Colonic mucosa (tissue), 4 donors: ENCODE measurements around the gene KMT2E. TPM values are rescaled to one million over a fixed set of nuclear protein-coding genes. Genes with fewer than 3 reads are reported as not detected.

Experiments used
- DNase-seq: peaks from one replicate; pipeline ENCODE4 v3.0.0-alpha.2; 2020
- H3K27ac ChIP-seq: fragments of 200-600 bp; one replicate; pipeline ENCODE4 v1.8.0; 2021
- H3K27me3 ChIP-seq: fragments of 200-600 bp; one replicate; pipeline ENCODE4 v1.8.0; 2021
- H3K36me3 ChIP-seq: fragments of 200-600 bp; one replicate; pipeline ENCODE4 v1.8.0; 2021
- H3K4me1 ChIP-seq: fragments of 200-600 bp; one replicate; pipeline ENCODE4 v1.8.0; 2021; ENCODE audit warnings: mild to moderate bottlenecking
- H3K4me3 ChIP-seq: fragments of 200-600 bp; one replicate; pipeline ENCODE4 v1.8.0; 2021
- H3K9ac ChIP-seq, 2 donors: one replicate each; pipeline ENCODE4 v1.7.0; 2013; ENCODE audit warnings: control low read depth in 2 of 2, low read depth in 2 of 2, low read length in 2 of 2
- H3K9me3 ChIP-seq: fragments of 200-600 bp; one replicate; pipeline ENCODE4 v1.8.0; 2021
- intact Hi-C: fragments of 100-400 bp; cut with DNase I; formaldehyde crosslinking; loops from one replicate; pipeline ENCODE4 v1.14.1; 2022
- total RNA-seq, 2 donors: library from RNA; stranded (reverse); fragmentation: NEBNext Ultra II Directional in 1 of 2; extraction: Animal tissue kit (Norgen Biotek cat#: 25700) in 1 of 2; gene quantifications; one replicate each; pipeline ENCODE4 v1.2.1, GENCODE V29; 2021
- TF ChIP-seq, protein P1 (sequence below): fragments of 200-600 bp; IDR thresholded peaks from one replicate; pipeline ENCODE4 v1.8.0; 2022; ENCODE audit warnings: antibody characterized with exemption, mild to moderate bottlenecking
- donor health status: healthy.
- donor health status: DM: no; HTN: no; CAD: no.
- donor health status: DM: no; HTN: no; CAD: no.

The KMT2E gene, protein sequence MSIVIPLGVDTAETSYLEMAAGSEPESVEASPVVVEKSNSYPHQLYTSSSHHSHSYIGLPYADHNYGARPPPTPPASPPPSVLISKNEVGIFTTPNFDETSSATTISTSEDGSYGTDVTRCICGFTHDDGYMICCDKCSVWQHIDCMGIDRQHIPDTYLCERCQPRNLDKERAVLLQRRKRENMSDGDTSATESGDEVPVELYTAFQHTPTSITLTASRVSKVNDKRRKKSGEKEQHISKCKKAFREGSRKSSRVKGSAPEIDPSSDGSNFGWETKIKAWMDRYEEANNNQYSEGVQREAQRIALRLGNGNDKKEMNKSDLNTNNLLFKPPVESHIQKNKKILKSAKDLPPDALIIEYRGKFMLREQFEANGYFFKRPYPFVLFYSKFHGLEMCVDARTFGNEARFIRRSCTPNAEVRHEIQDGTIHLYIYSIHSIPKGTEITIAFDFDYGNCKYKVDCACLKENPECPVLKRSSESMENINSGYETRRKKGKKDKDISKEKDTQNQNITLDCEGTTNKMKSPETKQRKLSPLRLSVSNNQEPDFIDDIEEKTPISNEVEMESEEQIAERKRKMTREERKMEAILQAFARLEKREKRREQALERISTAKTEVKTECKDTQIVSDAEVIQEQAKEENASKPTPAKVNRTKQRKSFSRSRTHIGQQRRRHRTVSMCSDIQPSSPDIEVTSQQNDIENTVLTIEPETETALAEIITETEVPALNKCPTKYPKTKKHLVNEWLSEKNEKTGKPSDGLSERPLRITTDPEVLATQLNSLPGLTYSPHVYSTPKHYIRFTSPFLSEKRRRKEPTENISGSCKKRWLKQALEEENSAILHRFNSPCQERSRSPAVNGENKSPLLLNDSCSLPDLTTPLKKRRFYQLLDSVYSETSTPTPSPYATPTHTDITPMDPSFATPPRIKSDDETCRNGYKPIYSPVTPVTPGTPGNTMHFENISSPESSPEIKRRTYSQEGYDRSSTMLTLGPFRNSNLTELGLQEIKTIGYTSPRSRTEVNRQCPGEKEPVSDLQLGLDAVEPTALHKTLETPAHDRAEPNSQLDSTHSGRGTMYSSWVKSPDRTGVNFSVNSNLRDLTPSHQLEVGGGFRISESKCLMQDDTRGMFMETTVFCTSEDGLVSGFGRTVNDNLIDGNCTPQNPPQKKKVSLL (N-terminal part only)
- total RNA-seq = 100 to 1,000 TPM in 1 of 2 donors, 10 to 100 TPM in 1; 78.6 to 116 TPM

GRCh38 chr7:105013816-105014692 lies at the start of gene KMT2E:
Gene KMT2E, plus strand, starts transcription at chr7:105014205. Its CDS starts 26,748 bp downstream, at chr7:105040953.
- peak within 1 kb of the TSS; percentile 99 for H3K27ac ChIP-seq
- H3K27me3 ChIP-seq = no peaks in the 10 kb centered on the region
- H3K9ac ChIP-seq = peak within 1 kb of the TSS; percentile 87 to 100
- TF ChIP-seq, protein P1, sequence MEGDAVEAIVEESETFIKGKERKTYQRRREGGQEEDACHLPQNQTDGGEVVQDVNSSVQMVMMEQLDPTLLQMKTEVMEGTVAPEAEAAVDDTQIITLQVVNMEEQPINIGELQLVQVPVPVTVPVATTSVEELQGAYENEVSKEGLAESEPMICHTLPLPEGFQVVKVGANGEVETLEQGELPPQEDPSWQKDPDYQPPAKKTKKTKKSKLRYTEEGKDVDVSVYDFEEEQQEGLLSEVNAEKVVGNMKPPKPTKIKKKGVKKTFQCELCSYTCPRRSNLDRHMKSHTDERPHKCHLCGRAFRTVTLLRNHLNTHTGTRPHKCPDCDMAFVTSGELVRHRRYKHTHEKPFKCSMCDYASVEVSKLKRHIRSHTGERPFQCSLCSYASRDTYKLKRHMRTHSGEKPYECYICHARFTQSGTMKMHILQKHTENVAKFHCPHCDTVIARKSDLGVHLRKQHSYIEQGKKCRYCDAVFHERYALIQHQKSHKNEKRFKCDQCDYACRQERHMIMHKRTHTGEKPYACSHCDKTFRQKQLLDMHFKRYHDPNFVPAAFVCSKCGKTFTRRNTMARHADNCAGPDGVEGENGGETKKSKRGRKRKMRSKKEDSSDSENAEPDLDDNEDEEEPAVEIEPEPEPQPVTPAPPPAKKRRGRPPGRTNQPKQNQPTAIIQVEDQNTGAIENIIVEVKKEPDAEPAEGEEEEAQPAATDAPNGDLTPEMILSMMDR = no peak
- DNase-seq = peak; percentile 91
- peaks cover 11% of the 10 kb centered on the region for H3K4me1 ChIP-seq
- H3K36me3 ChIP-seq = no peaks in the 10 kb centered on the region
- no peaks in the 10 kb centered on the region for H3K9me3 ChIP-seq
- peak within 1 kb of the TSS; percentile 62 for H3K4me3 ChIP-seq
- intact Hi-C loops = loop anchor here (2.0 to 10.0 kb wide), 2 partner anchors 31 to 69 kb away; no protein-coding TSS in a partner anchor

- no peak overlapping the region for H3K27ac ChIP-seq
- intact Hi-C loops = no loop called here
- peaks cover 3% of the 10 kb centered on the region for H3K4me1 ChIP-seq
These were observed 49.3 kb upstream of the KMT2E start for GRCh38 chr7:104964626-104965236.

GRCh38 chr7:104966022-104966421 lies 48.0 kb upstream of the KMT2E start:
- Histone ChIP-seq H3K4me1 (peaks cover 3% of the 10 kb centered on the region), H3K4me3 (no peak overlapping the region), H3K9ac (no peak overlapping the region), H3K9me3 (no peaks in the 10 kb centered on the region), H3K27ac (no peak overlapping the region), H3K27me3 (no peaks in the 10 kb centered on the region), H3K36me3 (no peaks in the 10 kb centered on the region)
- intact Hi-C loops = no loop called here
- DNase-seq = no peak
- TF ChIP-seq, protein P1 = no peak

More at GRCh38 chr7:104964626-104965236, 49.3 kb upstream of the KMT2E start:
- no peak overlapping the region for H3K4me3 ChIP-seq
- TF ChIP-seq, protein P1 = no peak
- no peak for DNase-seq
- H3K9me3 ChIP-seq = no peaks in the 10 kb centered on the region
- no peaks in the 10 kb centered on the region for H3K36me3 ChIP-seq
- H3K9ac ChIP-seq = no peak overlapping the region
- H3K27me3 ChIP-seq = no peaks in the 10 kb centered on the region

DNA sequence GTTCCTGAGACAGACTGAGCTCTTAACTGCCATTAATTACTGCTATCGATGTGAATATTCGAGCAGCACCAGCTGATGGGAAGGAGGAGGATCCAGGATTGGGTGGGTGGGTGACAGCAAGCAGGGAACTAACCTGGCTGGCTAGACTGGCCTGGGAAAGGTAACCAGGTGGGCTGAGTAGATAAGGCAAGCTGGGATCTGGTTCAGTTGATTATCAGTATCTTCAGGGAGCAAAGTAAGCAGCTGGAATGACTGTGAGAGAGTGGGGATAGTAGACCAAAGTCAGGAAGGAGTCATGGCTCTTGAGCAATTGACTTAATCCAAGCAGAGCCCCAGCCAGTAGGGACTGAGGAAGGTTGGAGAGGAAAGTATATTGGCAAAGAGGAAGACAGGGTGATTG lies 46.9 kb upstream of the KMT2E start:
- peaks cover 3% of the 10 kb centered on the region for H3K4me1 ChIP-seq
- DNase-seq = no peak
- H3K27ac ChIP-seq = no peak overlapping the region
- no peaks in the 10 kb centered on the region for H3K27me3 ChIP-seq
- intact Hi-C loops = no loop called here
- H3K9ac ChIP-seq = no peak overlapping the region
- no peak overlapping the region for H3K4me3 ChIP-seq
- H3K9me3 ChIP-seq = no peaks in the 10 kb centered on the region
- TF ChIP-seq, protein P1 = no peak
- H3K36me3 ChIP-seq = no peaks in the 10 kb centered on the region
